SIG-M5 treated with dmso at 0.1 percent for 504 hours (cell line): ENCODE data around the gene MPZL1.
A peak's percentile ranks its signal among the peaks of the same experiment; 100 is the strongest.

Source experiments
- DNase-seq: peaks from one replicate; lab custom pipeline; 2025; ENCODE audit not compliant: unreplicated experiment; lab: John Stamatoyannopoulos, UW

MPZL1 gene

GRCh38 chr1:167721617-167722151, at the start of gene MPZL1:
Gene MPZL1 (plus strand): TSS chr1:167721982. CDS start chr1:167722152, 170 bp downstream.
- peak; percentile 90 for DNase-seq

DNA sequence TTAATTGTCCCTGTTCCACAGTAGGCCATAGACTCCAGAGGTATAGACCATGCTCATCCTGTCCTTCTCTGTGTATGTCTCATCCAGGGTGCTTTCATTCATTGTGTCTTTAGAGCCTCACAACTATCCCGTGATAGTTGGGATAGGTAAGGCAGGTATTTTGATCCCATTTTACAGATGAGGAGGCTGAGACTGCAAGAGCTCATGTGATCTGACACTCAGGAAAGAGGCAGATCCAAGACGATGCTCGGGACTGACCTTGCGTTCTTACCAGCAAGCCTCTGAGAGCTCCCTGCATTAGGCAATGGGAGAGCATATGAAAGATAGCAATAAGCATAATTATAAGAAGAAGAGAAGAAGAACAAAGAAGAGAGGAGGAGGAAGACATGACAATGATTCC, 49.0 kb upstream of the MPZL1 start:
- DNase-seq, result no peak

GRCh38 chr1:167673265-167673664, 48.5 kb upstream of the MPZL1 start:
- DNase-seq, result no peak

DNA sequence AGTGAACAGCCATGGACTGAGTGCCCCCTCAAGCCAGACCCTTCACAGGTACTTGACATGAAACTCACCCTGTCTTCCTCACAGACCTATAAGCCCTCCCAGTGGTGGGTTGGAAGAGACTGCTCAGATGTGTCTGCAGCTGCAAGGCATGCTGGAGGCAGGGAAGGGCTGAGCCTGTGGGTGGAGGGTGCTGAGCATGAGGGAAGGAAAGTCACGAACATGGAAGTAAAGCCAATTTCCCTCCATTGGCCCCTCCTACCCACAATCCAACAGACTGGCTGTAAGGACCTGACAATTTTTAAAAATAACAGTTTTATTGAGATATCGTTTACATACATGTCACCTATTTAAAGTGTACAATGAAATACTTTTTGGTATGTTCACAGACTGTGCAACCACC, 47.6 kb upstream of the MPZL1 start:
- no peak for DNase-seq

- DNase-seq, result no peak
Observed at GRCh38 chr1:167675440-167675839, 46.3 kb upstream of the MPZL1 start.

DNA sequence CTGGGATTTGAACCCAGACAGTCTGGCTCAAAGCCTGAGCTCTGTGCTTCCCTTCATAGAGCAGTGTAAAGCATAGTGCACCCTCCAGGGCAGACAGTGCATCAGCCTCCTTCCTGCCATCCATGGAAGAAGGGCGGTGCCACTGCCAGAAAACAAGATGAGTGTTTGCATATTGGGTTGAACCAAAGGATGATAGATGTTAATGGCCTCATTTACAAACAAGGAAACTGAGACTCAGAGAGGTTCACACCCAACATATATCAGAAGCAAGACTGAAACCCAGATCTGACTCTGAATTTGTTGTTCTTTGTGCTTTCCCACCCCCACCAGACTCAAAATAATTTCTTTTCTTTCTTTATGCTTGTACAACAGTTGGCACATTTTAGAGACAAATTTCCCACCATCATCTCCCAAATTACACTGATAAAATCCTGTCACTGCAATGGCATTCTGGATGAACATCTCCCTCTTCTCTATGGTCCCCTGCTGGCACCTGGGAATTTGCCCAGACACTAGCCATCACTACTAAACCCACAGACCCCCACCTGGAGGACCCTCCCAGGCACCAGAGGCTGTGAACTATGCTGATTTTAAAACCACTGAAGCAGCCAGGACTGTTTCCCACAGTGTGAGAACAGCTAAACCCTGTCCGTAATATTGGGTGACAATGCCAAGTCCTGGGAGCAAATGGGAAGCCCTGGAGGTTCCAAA, 45.4 kb upstream of the MPZL1 start:
- DNase-seq, result no peak

DNA sequence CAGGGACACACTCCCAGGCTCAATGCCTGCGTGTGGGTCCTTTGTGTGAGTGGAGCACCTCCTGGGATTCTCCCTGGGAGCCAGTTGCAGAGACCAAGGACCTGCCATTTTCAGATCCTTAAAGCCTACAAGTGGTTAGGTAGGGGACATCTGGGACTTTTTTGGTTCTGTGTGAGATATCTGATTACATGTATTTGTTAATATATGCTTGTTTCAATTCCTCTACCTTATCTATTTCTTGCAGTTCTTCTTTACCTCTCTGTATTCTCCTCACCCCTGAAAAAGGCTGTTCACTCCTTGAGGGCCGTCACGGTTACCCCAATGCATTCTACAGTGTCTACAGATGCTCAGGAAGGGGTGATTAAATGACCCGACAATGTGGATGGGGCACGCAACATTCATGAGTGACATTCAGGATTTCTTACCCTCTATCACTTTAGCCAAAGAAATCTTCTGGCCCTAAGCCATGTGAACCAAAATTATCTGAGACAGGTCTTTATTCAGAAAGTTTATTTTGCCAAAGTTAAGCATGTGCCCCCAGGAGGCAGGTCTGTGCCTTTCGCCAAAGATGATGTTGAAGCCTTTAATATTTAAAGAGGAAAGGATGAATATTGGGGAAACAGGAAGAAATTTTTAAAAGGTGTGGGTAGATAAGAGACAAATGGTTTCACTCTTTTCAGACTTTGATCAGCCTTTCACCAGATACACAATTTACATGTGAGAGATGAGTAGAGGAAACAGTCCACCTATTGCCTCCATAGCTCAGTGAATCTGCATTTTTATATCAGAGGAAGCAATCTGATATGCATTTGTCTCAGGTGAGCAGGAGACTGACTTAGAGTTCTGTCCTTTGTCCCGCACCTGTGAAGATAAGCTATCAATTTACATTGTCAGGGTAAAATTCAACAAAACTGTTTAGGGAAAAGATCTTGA, 44.6 kb upstream of the MPZL1 start:
- no peak for DNase-seq

GRCh38 chr1:167678422-167678821, 43.4 kb upstream of the MPZL1 start:
- DNase-seq, result no peak

GRCh38 chr1:167678838-167679237, 42.9 kb upstream of the MPZL1 start:
- no peak for DNase-seq

DNA sequence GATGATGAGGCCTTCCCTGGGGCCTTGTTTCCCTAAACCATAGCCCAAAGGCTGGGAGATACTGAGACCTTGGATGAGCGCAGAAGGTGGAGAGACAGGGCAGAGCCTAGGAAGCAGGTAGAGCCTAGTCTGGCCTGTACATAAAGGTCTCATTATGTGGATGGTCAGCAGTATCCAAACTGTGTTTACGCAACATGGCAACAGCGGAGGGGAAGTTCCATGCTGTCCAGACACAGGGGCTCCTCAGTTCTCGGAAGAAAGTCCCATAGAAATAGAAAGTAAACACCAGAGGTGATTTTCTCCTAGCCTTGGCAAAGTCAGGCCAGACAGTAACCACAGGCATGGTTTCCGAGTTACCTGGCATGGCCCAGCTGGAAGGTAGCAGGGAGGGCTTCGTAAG, 42.1 kb upstream of the MPZL1 start:
- no peak for DNase-seq

DNA sequence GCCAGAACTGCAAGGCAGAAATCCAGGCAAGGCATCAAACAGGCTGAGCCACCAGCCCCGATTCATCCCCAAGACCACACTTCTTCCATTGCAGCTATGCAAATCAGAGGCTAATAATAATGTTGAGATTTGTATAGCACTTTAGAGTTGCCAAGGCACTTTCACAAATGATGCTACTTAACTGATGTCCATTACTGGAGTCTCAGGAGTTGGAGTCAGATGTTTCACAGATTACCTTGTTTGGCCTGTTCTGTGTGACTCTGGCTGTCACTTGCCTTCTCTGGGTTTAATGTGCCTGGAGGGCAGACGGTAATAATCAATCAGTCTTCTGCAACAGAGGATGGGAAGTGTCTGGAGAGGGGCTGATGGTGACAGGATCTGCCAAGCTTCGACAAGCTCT, 40.8 kb upstream of the MPZL1 start:
- no peak for DNase-seq

DNA sequence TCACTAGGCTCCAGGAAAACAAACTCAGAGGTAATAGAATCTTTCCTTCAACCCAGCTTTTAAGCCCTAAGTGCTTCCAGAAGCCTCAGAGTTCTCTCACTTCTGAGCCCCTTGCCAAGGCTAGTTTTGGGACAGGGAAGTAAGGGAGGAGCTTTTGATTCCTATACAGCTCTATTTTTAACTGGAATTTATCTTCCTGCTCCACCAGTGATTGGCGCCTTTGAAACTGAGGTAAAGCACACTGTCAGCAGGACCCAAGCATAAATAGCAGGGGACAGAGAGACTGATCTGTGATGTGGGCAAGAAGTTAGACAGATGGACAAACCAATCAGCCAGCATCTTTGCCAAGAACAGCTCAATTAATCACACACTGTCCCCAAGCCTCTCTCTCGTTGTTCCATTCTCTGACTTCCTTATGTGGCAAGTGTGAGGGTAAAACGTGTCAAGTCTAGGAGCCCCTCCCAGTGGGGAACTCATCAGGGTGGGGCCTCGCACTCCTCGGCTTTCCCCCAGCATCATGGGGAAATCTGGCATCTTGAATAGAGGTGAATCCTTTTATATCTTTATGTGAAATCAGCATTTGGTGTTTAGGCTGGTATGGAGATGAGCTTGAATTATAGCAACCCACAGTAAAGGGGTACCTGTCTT, 40.2 kb upstream of the MPZL1 start:
- no peak for DNase-seq

DNA sequence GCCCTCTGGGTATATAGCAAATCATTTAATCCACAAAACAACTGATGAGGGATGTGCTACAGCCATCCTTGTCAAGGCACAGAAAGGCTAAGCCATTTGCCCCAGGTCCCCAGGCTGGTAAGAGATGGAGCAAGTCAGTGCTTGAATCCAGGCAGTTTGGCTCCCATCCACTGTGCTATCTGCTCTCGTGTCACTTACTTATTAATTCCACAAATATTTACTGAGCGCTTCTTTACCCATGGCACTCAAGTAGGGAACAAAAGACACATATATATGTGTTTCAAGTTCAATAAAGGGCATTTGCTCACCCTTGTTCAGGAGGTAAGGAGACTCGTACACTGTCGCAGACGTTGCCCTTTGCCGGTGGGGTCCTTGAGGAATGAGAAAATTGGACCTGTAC, 38.6 kb upstream of the MPZL1 start:
- no peak for DNase-seq

- no peak for DNase-seq
Observed at GRCh38 chr1:167683641-167684502, 37.9 kb upstream of the MPZL1 start.

DNA sequence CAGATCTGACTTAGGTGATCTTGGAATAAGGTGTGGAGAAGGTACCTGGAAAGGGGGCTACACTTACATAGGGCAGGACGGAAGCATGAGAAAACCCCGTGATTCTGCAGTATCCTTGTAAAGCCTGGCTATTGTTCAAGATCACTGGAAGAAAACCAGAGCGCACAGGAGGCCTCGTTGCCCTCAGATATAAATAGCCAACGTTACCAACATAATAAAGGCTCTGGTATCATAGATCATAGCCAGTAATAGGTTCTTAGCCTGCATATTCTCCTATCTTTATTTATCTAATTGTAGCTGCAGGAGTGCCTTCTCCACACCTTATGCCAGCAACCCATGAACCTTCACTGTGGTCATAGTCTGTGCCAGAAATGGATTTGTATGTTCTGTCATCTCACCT, 35.9 kb upstream of the MPZL1 start:
- no peak for DNase-seq

- peak; percentile 73 for DNase-seq
Observed at GRCh38 chr1:167687919-167688519, 33.8 kb upstream of the MPZL1 start.

DNA sequence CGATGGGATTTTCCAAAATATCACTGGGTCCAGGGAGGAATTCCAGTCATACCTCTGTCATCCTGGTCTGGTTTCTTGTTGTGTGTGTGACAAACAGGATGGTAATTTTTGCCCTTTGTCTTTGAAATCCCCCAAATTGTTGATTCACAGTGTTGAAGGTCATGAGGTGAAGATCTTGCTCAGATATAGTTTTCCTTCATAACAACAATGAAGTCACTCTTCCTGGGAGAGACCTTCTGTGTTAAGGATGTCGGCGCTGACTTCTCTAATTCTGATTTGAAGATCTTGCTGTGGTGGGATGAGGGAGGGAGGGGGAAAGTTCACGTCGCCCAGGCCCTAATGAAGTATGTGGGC, 32.2 kb upstream of the MPZL1 start:
- DNase-seq, result no peak

- DNase-seq, result no peak
Observed at GRCh38 chr1:167690053-167690452, 31.7 kb upstream of the MPZL1 start.

GRCh38 chr1:167693425-167694045, 28.2 kb upstream of the MPZL1 start:
- DNase-seq, result no peak

DNA sequence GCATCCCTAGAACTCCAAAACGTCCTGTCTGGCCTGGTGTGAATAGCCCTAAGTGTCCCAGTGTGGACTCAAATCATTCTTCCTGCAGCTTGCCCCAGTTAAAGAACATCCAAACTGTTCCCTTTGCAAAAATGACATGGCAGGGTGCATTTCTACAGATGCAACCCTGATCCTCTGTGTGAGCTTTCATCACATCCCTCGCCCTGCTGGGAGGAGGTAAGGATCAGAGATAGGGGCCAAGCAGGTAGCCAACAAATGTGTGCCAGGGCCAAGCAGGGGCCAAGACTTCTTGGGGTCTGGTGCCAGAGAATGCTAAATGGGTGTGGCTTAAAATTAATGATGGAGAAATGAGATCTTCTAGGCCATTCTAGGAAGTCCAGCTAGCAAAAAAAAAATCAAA, 27.1 kb upstream of the MPZL1 start:
- no peak for DNase-seq
